MCF 10A (cell line): ENCODE measurements around the gene AGBL1. TPM values are rescaled to one million over a fixed set of nuclear protein-coding genes. Genes with fewer than 3 reads are reported as not detected.
A peak's percentile ranks its signal among the peaks of the same experiment; 100 is the strongest.

Experiments used
- BruUV-seq: library from RNA; stranded (reverse); fragments of 400-500 nt; replicated peaks from 2 replicates; lab custom pipeline; 2021; lab: Mats Ljungman, UMichigan
- CTCF ChIA-PET: fragments of 300-600 bp; sonication (Branson Sonifier 250); formaldehyde crosslinking; extraction: SDS; loops from one replicate; lab custom pipeline; 2021; ENCODE audit warnings: antibody characterized with exemption, inconsistent platforms; lab: Yijun Ruan, JAX
- POLR2A ChIA-PET: fragments of 300-600, 350-650 bp; sonication (Branson Sonifier 250); formaldehyde crosslinking; extraction: SDS; loops from one replicate; lab custom pipeline; 2020; ENCODE audit warnings: antibody characterized with exemption, inconsistent platforms; lab: Yijun Ruan, JAX
- DNase-seq: peaks from one replicate; pipeline ENCODE4 v3.0.0-alpha.2; 2018; ENCODE audit not compliant: unreplicated experiment
- H3K27ac Mint-ChIP-seq: one replicate; pipeline ENCODE4 v1.8.0; 2022; ENCODE audit warnings: mild to moderate bottlenecking, low read depth, mixed read lengths; ENCODE audit not compliant: unreplicated experiment
- H3K27me3 Mint-ChIP-seq: one replicate; pipeline ENCODE4 v1.8.0; 2022; ENCODE audit warnings: mixed read lengths; ENCODE audit not compliant: insufficient read depth, unreplicated experiment
- H3K36me3 Mint-ChIP-seq: one replicate; pipeline ENCODE4 v1.8.0; 2022; ENCODE audit warnings: mild to moderate bottlenecking, moderate library complexity, mixed read lengths; ENCODE audit not compliant: insufficient read depth, unreplicated experiment
- H3K4me1 Mint-ChIP-seq: one replicate; pipeline ENCODE4 v1.8.0; 2022; ENCODE audit warnings: mixed read lengths; ENCODE audit not compliant: insufficient read depth, unreplicated experiment
- H3K4me3 Mint-ChIP-seq: one replicate; pipeline ENCODE4 v1.8.0; 2022; ENCODE audit warnings: mild to moderate bottlenecking, moderate library complexity, mixed read lengths; ENCODE audit not compliant: unreplicated experiment
- H3K9me3 Mint-ChIP-seq: one replicate; pipeline ENCODE4 v1.8.0; 2022; ENCODE audit warnings: mixed read lengths; ENCODE audit not compliant: unreplicated experiment
- CTCF ChIP-seq: fragments of 200-600 bp; IDR thresholded peaks from one replicate; pipeline ENCODE4 v1.8.0; 2022; ENCODE audit warnings: antibody characterized with exemption, mild to moderate bottlenecking; ENCODE audit not compliant: unreplicated experiment
- intact Hi-C: fragments of 100-400 bp; cut with micrococcal nuclease; formaldehyde crosslinking; loops from 2 replicates; pipeline ENCODE4 v1.14.1; 2022
- total RNA-seq: library from RNA; stranded (reverse); gene quantifications from 2 replicates; pipeline ENCODE4 v1.2.3, GENCODE V29; 2022

Gene AGBL1
- total RNA-seq, 1 experiment from 2014 or later = not detected

- H3K27ac Mint-ChIP-seq = no peak overlapping the region
- no peak overlapping the region for H3K4me3 Mint-ChIP-seq
- intact Hi-C loops = no loop called here
- DNase-seq = no peak
- ChIA-PET POLR2A (no interaction called here), CTCF (interaction anchor here (0.5 to 1.0 kb wide), 2 partner anchors 18 to 531 kb away, joined by 3 to 4 read pairs; no protein-coding TSS in a partner anchor)
- no peaks in the 10 kb centered on the region for H3K36me3 Mint-ChIP-seq
- BruUV-seq = no TSS peak
- peaks cover 15% of the 10 kb centered on the region for H3K9me3 Mint-ChIP-seq
- H3K4me1 Mint-ChIP-seq = no peaks in the 10 kb centered on the region
- H3K27me3 Mint-ChIP-seq = peaks cover 16% of the 10 kb centered on the region
- peak; percentile 15 for TF ChIP-seq CTCF
Observed at GRCh38 chr15:86213420-86213819, 133.7 kb downstream of the AGBL1 start.

GRCh38 chr15:86213888-86214287 lies 134.2 kb downstream of the AGBL1 start:
- intact Hi-C loops = no loop called here
- Mint-ChIP-seq H3K4me3 (no peak overlapping the region), H3K27me3 (peaks cover 11% of the 10 kb centered on the region), H3K9me3 (peaks cover 15% of the 10 kb centered on the region), H3K36me3 (no peaks in the 10 kb centered on the region), H3K27ac (no peak overlapping the region), H3K4me1 (no peaks in the 10 kb centered on the region)
- TF ChIP-seq CTCF = no peak
- ChIA-PET POLR2A (no interaction called here), CTCF (interaction anchor here (0.5 to 1.0 kb wide), 2 partner anchors 18 to 530 kb away, joined by 3 to 4 read pairs; no protein-coding TSS in a partner anchor)
- no peak for DNase-seq
- BruUV-seq = no TSS peak

- ChIA-PET POLR2A (no interaction called here), CTCF (interaction anchor here (0.6 to 2.2 kb wide), 3 partner anchors 11 to 1900 kb away, joined by 3 to 6 read pairs (median 5); no protein-coding TSS in a partner anchor)
- DNase-seq = no peak
- intact Hi-C loops = no loop called here
- TF ChIP-seq CTCF = no peak
- no peak overlapping the region for H3K4me3 Mint-ChIP-seq
- H3K36me3 Mint-ChIP-seq = no peaks in the 10 kb centered on the region
- peaks cover 15% of the 10 kb centered on the region for H3K9me3 Mint-ChIP-seq
- no TSS peak for BruUV-seq
- H3K4me1 Mint-ChIP-seq = no peaks in the 10 kb centered on the region
- no peaks in the 10 kb centered on the region for H3K27me3 Mint-ChIP-seq
- H3K27ac Mint-ChIP-seq = no peak overlapping the region
Observed at GRCh38 chr15:86221119-86221518, 141.4 kb downstream of the AGBL1 start.

- Mint-ChIP-seq H3K36me3 (no peaks in the 10 kb centered on the region), H3K4me1 (no peaks in the 10 kb centered on the region), H3K9me3 (no peaks in the 10 kb centered on the region), H3K4me3 (no peak overlapping the region), H3K27me3 (no peaks in the 10 kb centered on the region), H3K27ac (no peak overlapping the region)
- ChIA-PET POLR2A (no interaction called here), CTCF (interaction anchor here (0.6 to 1.0 kb wide), 3 partner anchors 368 to 514 kb away, joined by 3 to 5 read pairs (median 3); no protein-coding TSS in a partner anchor)
- no TSS peak for BruUV-seq
- intact Hi-C loops = no loop called here
- TF ChIP-seq CTCF = no peak
- DNase-seq = no peak
Observed at GRCh38 chr15:86229306-86229705, 149.6 kb downstream of the AGBL1 start.
